Trophoblast cell (in vitro differentiated cells and primary cell): Measurements from ENCODE around the gene NUDT3.
A peak's percentile ranks its signal among the peaks of the same experiment; 100 is the strongest.

Experiments
- DNase-seq, 2 donors: peaks; one replicate each; pipeline ENCODE4 v3.0.0-alpha.2; 2016
- H2AFZ ChIP-seq: 2 replicates; pipeline ENCODE4 v1.6.1; 2013; ENCODE audit warnings: low read length, moderate library complexity, mild to moderate bottlenecking; ENCODE audit not compliant: insufficient read depth, poor library complexity
- H2AK5ac ChIP-seq: 2 replicates; pipeline ENCODE4 v1.6.1; 2013; ENCODE audit warnings: mild to moderate bottlenecking, low read length
- H2BK120ac ChIP-seq: 2 replicates; pipeline ENCODE4 v1.6.1; 2013; ENCODE audit warnings: low read length, mild to moderate bottlenecking, moderate library complexity; ENCODE audit not compliant: insufficient read depth, poor library complexity
- H2BK12ac ChIP-seq: 2 replicates; pipeline ENCODE4 v1.6.1; 2013; ENCODE audit warnings: mild to moderate bottlenecking, low read length, moderate library complexity
- H2BK5ac ChIP-seq: 2 replicates; pipeline ENCODE4 v1.6.1; 2013; ENCODE audit warnings: low read length, low read depth, moderate library complexity, mild to moderate bottlenecking; ENCODE audit not compliant: poor library complexity
- H3K14ac ChIP-seq: 2 replicates; pipeline ENCODE4 v1.6.1; 2013; ENCODE audit warnings: mild to moderate bottlenecking, low read length
- H3K18ac ChIP-seq: 2 replicates; pipeline ENCODE4 v1.6.1; 2013; ENCODE audit warnings: mild to moderate bottlenecking, low read length
- H3K23ac ChIP-seq: 2 replicates; pipeline ENCODE4 v1.6.1; 2013; ENCODE audit warnings: low read length
- H3K27ac ChIP-seq: 2 replicates; pipeline ENCODE4 v1.5.1; 2013; ENCODE audit warnings: low read depth, mild to moderate bottlenecking, inconsistent platforms, low read length, moderate library complexity
- H3K27me3 ChIP-seq: 2 replicates; pipeline ENCODE4 v1.6.1; 2013; ENCODE audit warnings: inconsistent platforms, mild to moderate bottlenecking, low read length, moderate library complexity; ENCODE audit not compliant: insufficient read depth
- H3K36me3 ChIP-seq, 2 experiments: 1 replicate in 1 of 2; 2 replicates in 1 of 2; pipeline ENCODE4 v1.6.1; 2013; ENCODE audit warnings: low read length in 2 of 2, mild to moderate bottlenecking in 2 of 2, moderate library complexity in 1 of 2; ENCODE audit not compliant: insufficient read depth in 2 of 2, control insufficient read depth in 1 of 2
- H3K4ac ChIP-seq: 2 replicates; pipeline ENCODE4 v1.6.1; 2013; ENCODE audit warnings: low read depth, mild to moderate bottlenecking, low read length, moderate library complexity
- H3K4me1 ChIP-seq, 2 experiments: 1 replicate in 1 of 2; 2 replicates in 1 of 2; pipeline ENCODE4 v1.6.1; 2013; ENCODE audit warnings: low read length in 2 of 2, mild to moderate bottlenecking in 2 of 2, moderate library complexity in 1 of 2; ENCODE audit not compliant: insufficient read depth in 2 of 2, control insufficient read depth in 1 of 2
- H3K4me2 ChIP-seq: 2 replicates; pipeline ENCODE4 v1.6.1; 2013; ENCODE audit warnings: inconsistent platforms, mild to moderate bottlenecking, low read length, moderate library complexity
- H3K4me3 ChIP-seq: 2 replicates; pipeline ENCODE4 v1.5.1; 2013; ENCODE audit warnings: mild to moderate bottlenecking, low read depth, low read length, inconsistent platforms
- H3K79me1 ChIP-seq: one replicate; pipeline ENCODE4 v1.6.1; 2013; ENCODE audit warnings: low read length
- H3K79me2 ChIP-seq: 2 replicates; pipeline ENCODE4 v1.6.1; 2013; ENCODE audit warnings: low read length, mild to moderate bottlenecking; ENCODE audit not compliant: control insufficient read depth, insufficient read depth, poor library complexity
- H3K9ac ChIP-seq: 2 replicates; pipeline ENCODE4 v1.6.1; 2013; ENCODE audit warnings: mild to moderate bottlenecking, low read length
- H3K9me3 ChIP-seq: 2 replicates; pipeline ENCODE4 v1.6.1; 2013; ENCODE audit warnings: low read depth, mild to moderate bottlenecking, control low read depth, inconsistent platforms, low read length; ENCODE audit not compliant: insufficient read depth
- H4K12ac ChIP-seq: 2 replicates; pipeline ENCODE4 v1.6.1; 2013; ENCODE audit warnings: low read depth, mild to moderate bottlenecking, low read length, moderate library complexity
- H4K8ac ChIP-seq: 2 replicates; pipeline ENCODE4 v1.6.1; 2013; ENCODE audit warnings: low read depth, mild to moderate bottlenecking, low read length, moderate library complexity
- H4K91ac ChIP-seq: one replicate; pipeline ENCODE4 v1.6.1; 2013; ENCODE audit warnings: low read depth, mild to moderate bottlenecking, low read length, moderate library complexity
- WGBS: extraction: QIAGEN DNeasy Blood & Tissue Kit; methylation state at CpG from one replicate; pipeline ENCODE4 v1.1.7; 2013; ENCODE audit warnings: missing lambda C conversion rate; ENCODE audit not compliant: insufficient read length, insufficient coverage; ENCODE audit errors: extremely low coverage; 5-methylcytosine and 5-hydroxymethylcytosine counted together

Gene NUDT3

GRCh38 chr6:34276881-34277762, 115.3 kb downstream of the NUDT3 start:
- DNase-seq, result peak; percentile 36 to 70
- no peak overlapping the region for H3K27ac ChIP-seq
- H2AFZ ChIP-seq, result no peak overlapping the region
- H2BK120ac ChIP-seq, result no peak overlapping the region
- H3K79me1 ChIP-seq, result no peaks in the 10 kb centered on the region
- H3K4me1 ChIP-seq, result peaks cover 15 to 16% of the 10 kb centered on the region in 2 experiments
- H3K4me3 ChIP-seq, result no peak overlapping the region
- H3K4me2 ChIP-seq, result no peak overlapping the region
- H3K36me3 ChIP-seq, result no peaks in the 10 kb centered on the region
- H3K4ac ChIP-seq, result no peak overlapping the region
- H3K9me3 ChIP-seq, result no peaks in the 10 kb centered on the region
- H4K8ac ChIP-seq, result no peak overlapping the region
- no peaks in the 10 kb centered on the region for H3K79me2 ChIP-seq
- no peak overlapping the region for H3K18ac ChIP-seq
- H3K9ac ChIP-seq, result no peak overlapping the region
- no peak overlapping the region for H2AK5ac ChIP-seq
- no peak overlapping the region for H2BK12ac ChIP-seq
- no CpG with 5 or more reads among the region's 10 CpGs for WGBS
- H4K12ac ChIP-seq, result no peak overlapping the region
- H3K14ac ChIP-seq, result no peak overlapping the region
- H3K27me3 ChIP-seq, result no peaks in the 10 kb centered on the region
- H2BK5ac ChIP-seq, result no peak overlapping the region
- H4K91ac ChIP-seq, result no peak overlapping the region
- H3K23ac ChIP-seq, result no peak overlapping the region

- H3K4me1 ChIP-seq, result peaks cover 15 to 16% of the 10 kb centered on the region in 2 experiments
- no peak for DNase-seq
- H3K36me3 ChIP-seq, result no peaks in the 10 kb centered on the region
- no CpG with 5 or more reads among the region's 5 CpGs for WGBS
- no peak overlapping the region for H4K8ac ChIP-seq
- no peak overlapping the region for H2AFZ ChIP-seq
- no peak overlapping the region for H4K91ac ChIP-seq
- H3K23ac ChIP-seq, result no peak overlapping the region
- H3K79me1 ChIP-seq, result no peaks in the 10 kb centered on the region
- H3K27me3 ChIP-seq, result no peaks in the 10 kb centered on the region
- H3K18ac ChIP-seq, result no peak overlapping the region
- no peak overlapping the region for H2BK5ac ChIP-seq
- no peak overlapping the region for H4K12ac ChIP-seq
- H3K9ac ChIP-seq, result no peak overlapping the region
- no peak overlapping the region for H2AK5ac ChIP-seq
- no peak overlapping the region for H3K14ac ChIP-seq
- H3K9me3 ChIP-seq, result no peaks in the 10 kb centered on the region
- H3K27ac ChIP-seq, result no peak overlapping the region
- no peak overlapping the region for H3K4me2 ChIP-seq
- H3K79me2 ChIP-seq, result no peaks in the 10 kb centered on the region
- H3K4ac ChIP-seq, result no peak overlapping the region
- H2BK120ac ChIP-seq, result no peak overlapping the region
- peak overlapping the region; percentile 45 for H2BK12ac ChIP-seq
- H3K4me3 ChIP-seq, result no peak overlapping the region
These were observed 116.3 kb downstream of the NUDT3 start for GRCh38 chr6:34276191-34276590.

- Histone ChIP-seq H3K79me2 (no peaks in the 10 kb centered on the region), H2BK12ac (no peak overlapping the region), H3K23ac (no peak overlapping the region), H2BK5ac (no peak overlapping the region), H3K4me3 (no peak overlapping the region), H4K12ac (no peak overlapping the region), H3K79me1 (no peaks in the 10 kb centered on the region), H3K14ac (no peak overlapping the region), H3K9me3 (no peaks in the 10 kb centered on the region), H3K9ac (no peak overlapping the region), H2BK120ac (no peak overlapping the region), H2AK5ac (no peak overlapping the region), H4K8ac (no peak overlapping the region), H3K36me3 (no peaks in the 10 kb centered on the region), H3K4ac (no peak overlapping the region), H3K4me2 (no peak overlapping the region), H2AFZ (no peak overlapping the region), H4K91ac (no peak overlapping the region), H3K18ac (no peak overlapping the region), H3K27me3 (no peaks in the 10 kb centered on the region), H3K27ac (no peak overlapping the region), H3K4me1 (peaks cover 15 to 16% of the 10 kb centered on the region in 2 experiments)
- DNase-seq, result no peak
- WGBS, result no CpG with 5 or more reads among the region's 3 CpGs
These were observed 117.2 kb downstream of the NUDT3 start for GRCh38 chr6:34275128-34275804.

- DNase-seq, result no peak
- Histone ChIP-seq H2AFZ (no peak overlapping the region), H3K4me3 (no peak overlapping the region), H3K36me3 (no peaks in the 10 kb centered on the region), H3K4me1 (peaks cover 15 to 16% of the 10 kb centered on the region in 2 experiments), H3K4ac (no peak overlapping the region), H2BK120ac (no peak overlapping the region), H3K4me2 (no peak overlapping the region), H4K12ac (no peak overlapping the region), H4K91ac (no peak overlapping the region), H3K14ac (no peak overlapping the region), H3K79me2 (no peaks in the 10 kb centered on the region), H3K23ac (no peak overlapping the region), H3K27me3 (no peaks in the 10 kb centered on the region), H2AK5ac (no peak overlapping the region), H2BK5ac (no peak overlapping the region), H3K18ac (no peak overlapping the region), H3K9me3 (no peaks in the 10 kb centered on the region), H3K9ac (no peak overlapping the region), H3K79me1 (no peaks in the 10 kb centered on the region), H3K27ac (no peak overlapping the region), H2BK12ac (no peak overlapping the region), H4K8ac (no peak overlapping the region)
- no CpG with 5 or more reads among the region's 1 CpG for WGBS
These were observed 118.3 kb downstream of the NUDT3 start for GRCh38 chr6:34274129-34274528.
